Astrocyte of the spinal cord (primary cell): ENCODE results near the gene ELOVL2.
"Not testable (repeated sequence)": the region's sequence is repeated elsewhere in the genome, so short reads cannot be mapped to it uniquely, and the experiment has no call there.

Experiments used
- DNase-seq: peaks from one replicate; pipeline ENCODE4 v3.0.0; 2011; ENCODE audit warnings: low read depth, low spot score
- H3K4me3 ChIP-seq: 2 replicates; pipeline ENCODE4 v1.5.1; 2011; ENCODE audit warnings: low read depth, mild to moderate bottlenecking, low read length, moderate library complexity
- CTCF ChIP-seq: IDR thresholded peaks from 2 replicates; pipeline ENCODE4 v1.5.1; 2012; ENCODE audit warnings: low read depth, mild to moderate bottlenecking, low read length, inconsistent platforms
- in situ Hi-C: cut with HindIII; loops from 2 replicates; pipeline ENCODE4 v1.10.0; 2017; ENCODE audit warnings: low sequenced_read_pairs

Gene ELOVL2

GRCh38 chr6:10995114-10995707, 48.9 kb downstream of the ELOVL2 start:
- TF ChIP-seq CTCF = no peak
- DNase-seq = no peak
- in situ Hi-C loops = no loop called here
- no peak overlapping the region for H3K4me3 ChIP-seq

- no peak overlapping the region for H3K4me3 ChIP-seq
- in situ Hi-C loops = no loop called here
- no peak for TF ChIP-seq CTCF
- DNase-seq = no peak
Measured at GRCh38 chr6:10993896-10994295, 50.2 kb downstream of the ELOVL2 start.

- no peak for DNase-seq
- in situ Hi-C loops = no loop called here
- no peak for TF ChIP-seq CTCF
- H3K4me3 ChIP-seq = no peak overlapping the region
Measured at GRCh38 chr6:10991115-10991514, 53.0 kb downstream of the ELOVL2 start.

GRCh38 chr6:10989587-10989986, 54.5 kb downstream of the ELOVL2 start:
- DNase-seq = no peak
- no peak overlapping the region for H3K4me3 ChIP-seq
- no peak for TF ChIP-seq CTCF
- in situ Hi-C loops = no loop called here

- DNase-seq, in situ Hi-C loops, H3K4me3 ChIP-seq: not testable (repeated sequence)
Measured at GRCh38 chr6:10984959-10985358, 59.1 kb downstream of the ELOVL2 start.

GRCh38 chr6:10981409-10981808, 62.7 kb downstream of the ELOVL2 start:
- in situ Hi-C loops = no loop called here
- H3K4me3 ChIP-seq = no peak overlapping the region
- TF ChIP-seq CTCF = no peak
- DNase-seq = no peak

GRCh38 chr6:10979603-10980002, 64.5 kb downstream of the ELOVL2 start:
- H3K4me3 ChIP-seq = no peak overlapping the region
- DNase-seq = no peak
- in situ Hi-C loops = no loop called here
- TF ChIP-seq CTCF = no peak
